ENCODE results near the gene MRTO4. TPM values are rescaled to one million over a fixed set of nuclear protein-coding genes. Genes with fewer than 3 reads are reported as not detected.
"Not testable (repeated sequence)": the region's sequence is repeated elsewhere in the genome, so short reads cannot be mapped to it uniquely, and the experiment has no call there.

Gene MRTO4
- total RNA-seq, 1 donor from 2014 or later, result 73.1 TPM

GRCh38 chr1:19209990-19210771, 41.4 kb upstream of the MRTO4 start, which contains the start of gene UBR4:
UBR4 (minus strand) TSS chr1:19210266; CDS start chr1:19210248, 18 bp downstream.
- peaks cover 57% of the 10 kb centered on the region for H3K4me1 Mint-ChIP-seq
- H3K9me3 Mint-ChIP-seq, result no peaks in the 10 kb centered on the region
- peaks cover 48% of the 10 kb centered on the region for H3K36me3 Mint-ChIP-seq (ENCODE audit: low read depth)
- peak within 1 kb of the TSS; percentile 97 for H3K27ac Mint-ChIP-seq
- no peaks in the 10 kb centered on the region for H3K27me3 Mint-ChIP-seq
- DNase-seq (peak; percentile 98), ATAC-seq (ENCODE audit: low read depth) (peak; percentile 77)
- H3K4me3 Mint-ChIP-seq, result peak within 1 kb of the TSS; percentile 95
- CTCF ChIA-PET, result interaction anchor here (0.9 to 1.0 kb wide), 2 partner anchors 31 to 41 kb away, joined by 3 read pairs; partner anchors contain the start of genes EMC1 and MRTO4
- POLR2A ChIA-PET, result interaction anchor here (0.9 to 3.7 kb wide), 7 partner anchors 10 to 387 kb away, joined by 3 to 22 read pairs (median 4); partner anchors contain the start of genes EMC1 and MRTO4
- intact Hi-C loops (cut with micrococcal nuclease), result loop anchor here (1.0 to 5.0 kb wide), 6 partner anchors 41 to 1297 kb away; partner anchors contain the start of genes ALDH4A1, CAPZB, EMC1 and IFFO2
- TF ChIP-seq CTCF (IDR thresholded peaks at IDR 0.05), result no peak

DNA sequence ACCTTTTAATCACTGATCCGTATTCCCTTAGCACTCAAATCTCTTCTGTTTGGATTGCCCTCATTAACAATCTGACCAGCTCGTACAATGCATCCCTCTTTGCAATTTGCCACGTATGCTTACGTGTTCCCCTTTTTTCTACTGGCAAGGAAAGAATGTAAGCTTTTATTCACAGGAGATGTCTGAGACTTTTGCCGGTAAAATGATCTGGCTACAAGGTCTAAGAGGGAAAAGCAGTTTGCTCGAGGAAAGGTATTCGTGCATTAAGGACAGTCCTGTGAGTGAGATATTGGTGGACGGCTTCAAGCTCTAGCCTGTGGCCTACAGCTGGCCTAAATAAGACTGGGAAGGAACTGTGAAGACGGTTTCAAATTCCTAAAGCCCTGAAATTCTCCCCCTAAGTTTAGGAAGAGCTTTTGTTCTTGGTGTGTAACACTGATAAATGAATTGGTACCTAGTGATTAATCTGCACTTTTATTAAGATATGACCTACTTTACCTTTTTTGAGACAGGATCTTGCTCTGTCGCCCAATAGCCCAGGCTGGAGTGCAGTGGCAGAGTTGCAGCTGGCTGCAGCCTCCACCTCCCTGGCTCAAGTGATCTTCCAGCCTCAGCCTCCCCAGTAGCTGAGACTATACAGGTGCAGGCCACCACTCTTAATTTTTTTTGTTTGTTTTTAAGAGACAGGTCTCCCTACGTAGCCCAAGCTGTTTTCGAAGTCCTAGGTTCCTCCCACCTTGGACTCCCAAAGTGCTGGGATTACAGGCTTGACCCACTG, 40.6 kb upstream of the MRTO4 start:
- POLR2A ChIA-PET, result interaction anchor here (0.9 to 3.7 kb wide), 4 partner anchors 9 to 40 kb away, joined by 4 to 22 read pairs (median 8); partner anchors contain the start of genes EMC1 and MRTO4
- ATAC-seq (ENCODE audit: low read depth) (no peak), DNase-seq (no peak)
- Mint-ChIP-seq H3K27me3 (no peaks in the 10 kb centered on the region), H3K27ac (peak overlapping the region; percentile 97), H3K4me1 (peaks cover 49% of the 10 kb centered on the region), H3K4me3 (peak overlapping the region; percentile 95), H3K9me3 (no peaks in the 10 kb centered on the region), H3K36me3 (ENCODE audit: low read depth) (peaks cover 44% of the 10 kb centered on the region)
- intact Hi-C loops (cut with micrococcal nuclease), result loop anchor here (1.0 to 5.0 kb wide), 6 partner anchors 40 to 1296 kb away; partner anchors contain the start of genes ALDH4A1, CAPZB, EMC1 and IFFO2
- CTCF ChIA-PET, result interaction anchor here (0.9 to 1.0 kb wide), 2 partner anchors 30 to 40 kb away, joined by 3 read pairs; partner anchors contain the start of genes EMC1 and MRTO4
- no peak for TF ChIP-seq CTCF (IDR thresholded peaks at IDR 0.05)

DNA sequence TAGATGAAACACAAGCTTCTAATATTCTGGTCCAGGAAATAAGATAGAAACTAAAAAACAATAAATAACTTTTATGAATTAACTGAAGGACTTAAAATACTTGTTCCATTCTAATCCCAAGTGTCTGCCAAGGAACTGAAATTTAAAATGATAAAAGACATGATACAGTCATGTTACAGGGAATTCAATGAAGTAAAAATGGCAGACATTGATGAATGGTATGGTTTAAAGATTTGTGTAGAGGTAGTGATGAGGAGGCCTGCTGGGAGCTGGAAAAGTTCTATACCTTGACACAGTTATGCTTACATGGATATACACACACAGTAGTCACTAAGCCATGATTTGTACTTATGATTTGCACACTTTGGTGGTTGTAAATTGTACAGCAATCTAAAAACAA, 39.4 kb upstream of the MRTO4 start:
- ChIA-PET CTCF (no interaction called here), POLR2A (interaction anchor here (2.2 to 3.7 kb wide), 2 partner anchors 29 to 39 kb away, joined by 7 to 22 read pairs; partner anchors contain the start of genes EMC1 and MRTO4)
- intact Hi-C loops (cut with micrococcal nuclease), result loop anchor here (5.0 kb wide), 2 partner anchors 275 to 1295 kb away; partner anchors contain the start of genes CAPZB and MUL1
- Mint-ChIP-seq H3K27ac (no peak overlapping the region), H3K4me1 (peaks cover 42% of the 10 kb centered on the region), H3K36me3 (ENCODE audit: low read depth) (peaks cover 46% of the 10 kb centered on the region), H3K27me3 (no peaks in the 10 kb centered on the region), H3K4me3 (no peak overlapping the region), H3K9me3 (no peaks in the 10 kb centered on the region)
- no peak for TF ChIP-seq CTCF (IDR thresholded peaks at IDR 0.05)
- DNase-seq (no peak), ATAC-seq (ENCODE audit: low read depth) (no peak)

- no peak overlapping the region for H3K27ac Mint-ChIP-seq
- intact Hi-C loops (cut with micrococcal nuclease), result loop anchor here (5.0 kb wide), 2 partner anchors 274 to 1294 kb away; partner anchors contain the start of genes CAPZB and MUL1
- peaks cover 30% of the 10 kb centered on the region for H3K4me1 Mint-ChIP-seq
- peaks cover 54% of the 10 kb centered on the region for H3K36me3 Mint-ChIP-seq (ENCODE audit: low read depth)
- no peaks in the 10 kb centered on the region for H3K9me3 Mint-ChIP-seq
- H3K4me3 Mint-ChIP-seq, result no peak overlapping the region
- no peaks in the 10 kb centered on the region for H3K27me3 Mint-ChIP-seq
- no peak for DNase-seq
- ATAC-seq (ENCODE audit: low read depth), result no peak
- POLR2A ChIA-PET, result no interaction called here
- CTCF ChIA-PET, result no interaction called here
- no peak for TF ChIP-seq CTCF (IDR thresholded peaks at IDR 0.05)
Measured at GRCh38 chr1:19213580-19213979, 38.0 kb upstream of the MRTO4 start.

DNA sequence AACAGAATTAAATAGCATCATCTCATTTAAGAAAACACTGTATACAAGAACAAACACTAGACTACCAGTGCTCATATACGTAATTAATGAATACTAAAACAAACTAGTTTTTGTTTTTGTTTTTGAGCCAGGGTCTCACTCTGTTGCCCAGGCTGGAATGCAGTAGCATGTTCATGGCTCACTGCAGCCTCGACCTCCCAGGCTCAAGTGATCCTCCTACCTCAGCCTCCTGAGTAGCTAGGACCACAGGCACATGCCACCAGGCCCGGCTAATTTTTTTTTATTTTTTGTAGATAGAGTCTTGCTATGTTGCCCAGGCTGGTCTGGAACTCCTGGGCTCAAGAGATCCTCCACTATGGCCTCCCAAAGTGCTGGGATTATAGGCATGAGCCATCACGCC, 35.0 kb upstream of the MRTO4 start:
- intact Hi-C loops (cut with micrococcal nuclease); H3K9me3 Mint-ChIP-seq; H3K27me3 Mint-ChIP-seq; CTCF ChIA-PET; H3K4me1 Mint-ChIP-seq; ATAC-seq (ENCODE audit: low read depth); H3K27ac Mint-ChIP-seq; H3K4me3 Mint-ChIP-seq; DNase-seq: not testable (repeated sequence)
- POLR2A ChIA-PET, result interaction anchor here (0.6 kb wide), 1 partner anchor 29 kb away, joined by 6 read pairs; no protein-coding TSS in a partner anchor
- peaks cover 69% of the 10 kb centered on the region for H3K36me3 Mint-ChIP-seq (ENCODE audit: low read depth)

Measured in activated B cell treated with CpG ODN at 0.5 μM for 24 hours (primary cell).